ENCODE results near the gene ASTN2. TPM values are rescaled to one million over a fixed set of nuclear protein-coding genes. Genes with fewer than 3 reads are reported as not detected.
A peak's percentile ranks its signal among the peaks of the same experiment; 100 is the strongest.

The ASTN2 gene
- total RNA-seq, 1 experiment from 2014 or later = 7.4 TPM

GRCh38 chr9:117189121-117189520 is 225.7 kb downstream of the ASTN2 start:
- DNase-seq = no peak
- Histone ChIP-seq H3K27me3 (ENCODE audit: control insufficient read depth, insufficient read depth, low read length) (no peaks in the 10 kb centered on the region), H3K36me3 (replicated peaks; ENCODE audit: control insufficient read depth, insufficient read depth, low read length) (no peaks in the 10 kb centered on the region), H3K4me3 (ENCODE audit: insufficient read depth, low read depth, low read length) (no peak overlapping the region)

- H3K36me3 ChIP-seq (replicated peaks; ENCODE audit: control insufficient read depth, insufficient read depth, low read length) = no peaks in the 10 kb centered on the region
- no peak overlapping the region for H3K4me3 ChIP-seq (ENCODE audit: insufficient read depth, low read depth, low read length)
- no peaks in the 10 kb centered on the region for H3K27me3 ChIP-seq (ENCODE audit: control insufficient read depth, insufficient read depth, low read length)
- no peak for DNase-seq
Measured at GRCh38 chr9:117188394-117188793, 226.5 kb downstream of the ASTN2 start.

GRCh38 chr9:117187498-117187897 is 227.4 kb downstream of the ASTN2 start:
- no peak overlapping the region for H3K4me3 ChIP-seq (ENCODE audit: insufficient read depth, low read depth, low read length)
- DNase-seq = no peak
- no peaks in the 10 kb centered on the region for H3K36me3 ChIP-seq (replicated peaks; ENCODE audit: control insufficient read depth, insufficient read depth, low read length)
- H3K27me3 ChIP-seq (ENCODE audit: control insufficient read depth, insufficient read depth, low read length) = no peaks in the 10 kb centered on the region

- no peaks in the 10 kb centered on the region for H3K27me3 ChIP-seq (ENCODE audit: control insufficient read depth, insufficient read depth, low read length)
- no peaks in the 10 kb centered on the region for H3K36me3 ChIP-seq (replicated peaks; ENCODE audit: control insufficient read depth, insufficient read depth, low read length)
- DNase-seq = no peak
- no peak overlapping the region for H3K4me3 ChIP-seq (ENCODE audit: insufficient read depth, low read depth, low read length)
Measured at GRCh38 chr9:117184173-117184572, 230.7 kb downstream of the ASTN2 start.

- DNase-seq = no peak
- Histone ChIP-seq H3K36me3 (replicated peaks; ENCODE audit: control insufficient read depth, insufficient read depth, low read length) (no peaks in the 10 kb centered on the region), H3K27me3 (ENCODE audit: control insufficient read depth, insufficient read depth, low read length) (no peaks in the 10 kb centered on the region), H3K4me3 (ENCODE audit: insufficient read depth, low read depth, low read length) (no peak overlapping the region)
Measured at GRCh38 chr9:117182046-117182445, 232.8 kb downstream of the ASTN2 start.

GRCh38 chr9:117180896-117181445 is 233.9 kb downstream of the ASTN2 start:
- Histone ChIP-seq H3K4me3 (ENCODE audit: insufficient read depth, low read depth, low read length) (no peak overlapping the region), H3K36me3 (replicated peaks; ENCODE audit: control insufficient read depth, insufficient read depth, low read length) (no peaks in the 10 kb centered on the region), H3K27me3 (ENCODE audit: control insufficient read depth, insufficient read depth, low read length) (no peaks in the 10 kb centered on the region)
- no peak for DNase-seq

- Histone ChIP-seq H3K4me3 (ENCODE audit: insufficient read depth, low read depth, low read length) (no peak overlapping the region), H3K36me3 (replicated peaks; ENCODE audit: control insufficient read depth, insufficient read depth, low read length) (no peaks in the 10 kb centered on the region), H3K27me3 (ENCODE audit: control insufficient read depth, insufficient read depth, low read length) (no peaks in the 10 kb centered on the region)
- no peak for DNase-seq
Measured at GRCh38 chr9:117178596-117179375, 236.1 kb downstream of the ASTN2 start.

- Histone ChIP-seq H3K27me3 (ENCODE audit: control insufficient read depth, insufficient read depth, low read length) (no peaks in the 10 kb centered on the region), H3K4me3 (ENCODE audit: insufficient read depth, low read depth, low read length) (no peak overlapping the region), H3K36me3 (replicated peaks; ENCODE audit: control insufficient read depth, insufficient read depth, low read length) (no peaks in the 10 kb centered on the region)
- DNase-seq = no peak
Measured at GRCh38 chr9:117170567-117170966, 244.3 kb downstream of the ASTN2 start.

GRCh38 chr9:117169089-117169621 is 245.7 kb downstream of the ASTN2 start:
- DNase-seq = no peak
- no peak overlapping the region for H3K4me3 ChIP-seq (ENCODE audit: insufficient read depth, low read depth, low read length)
- no peaks in the 10 kb centered on the region for H3K27me3 ChIP-seq (ENCODE audit: control insufficient read depth, insufficient read depth, low read length)
- no peaks in the 10 kb centered on the region for H3K36me3 ChIP-seq (replicated peaks; ENCODE audit: control insufficient read depth, insufficient read depth, low read length)

- Histone ChIP-seq H3K4me3 (ENCODE audit: insufficient read depth, low read depth, low read length) (no peak overlapping the region), H3K27me3 (ENCODE audit: control insufficient read depth, insufficient read depth, low read length) (no peaks in the 10 kb centered on the region), H3K36me3 (replicated peaks; ENCODE audit: control insufficient read depth, insufficient read depth, low read length) (no peaks in the 10 kb centered on the region)
- no peak for DNase-seq
Measured at GRCh38 chr9:117164512-117164911, 250.3 kb downstream of the ASTN2 start.

GRCh38 chr9:117160254-117160653 is 254.6 kb downstream of the ASTN2 start:
- Histone ChIP-seq H3K27me3 (ENCODE audit: control insufficient read depth, insufficient read depth, low read length) (no peaks in the 10 kb centered on the region), H3K36me3 (replicated peaks; ENCODE audit: control insufficient read depth, insufficient read depth, low read length) (no peaks in the 10 kb centered on the region), H3K4me3 (ENCODE audit: insufficient read depth, low read depth, low read length) (no peak overlapping the region)
- DNase-seq = peak; percentile 6

- Histone ChIP-seq H3K36me3 (replicated peaks; ENCODE audit: control insufficient read depth, insufficient read depth, low read length) (no peaks in the 10 kb centered on the region), H3K27me3 (ENCODE audit: control insufficient read depth, insufficient read depth, low read length) (no peaks in the 10 kb centered on the region)
- DNase-seq = no peak
Measured at GRCh38 chr9:117156771-117157535, 257.9 kb downstream of the ASTN2 start.

GRCh38 chr9:117156144-117156688 is 258.6 kb downstream of the ASTN2 start:
- no peak for DNase-seq
- no peaks in the 10 kb centered on the region for H3K27me3 ChIP-seq (ENCODE audit: control insufficient read depth, insufficient read depth, low read length)

More at GRCh38 chr9:117156771-117157535, 257.9 kb downstream of the ASTN2 start:
- no peak overlapping the region for H3K4me3 ChIP-seq (ENCODE audit: insufficient read depth, low read depth, low read length)

GRCh38 chr9:117153021-117153420 is 261.8 kb downstream of the ASTN2 start:
- H3K4me3 ChIP-seq (ENCODE audit: insufficient read depth, low read depth, low read length) = no peak overlapping the region
- no peak for DNase-seq
- no peaks in the 10 kb centered on the region for H3K36me3 ChIP-seq (replicated peaks; ENCODE audit: control insufficient read depth, insufficient read depth, low read length)
- H3K27me3 ChIP-seq (ENCODE audit: control insufficient read depth, insufficient read depth, low read length) = no peaks in the 10 kb centered on the region

More at GRCh38 chr9:117156144-117156688, 258.6 kb downstream of the ASTN2 start:
- Histone ChIP-seq H3K36me3 (replicated peaks; ENCODE audit: control insufficient read depth, insufficient read depth, low read length) (no peaks in the 10 kb centered on the region), H3K4me3 (ENCODE audit: insufficient read depth, low read depth, low read length) (no peak overlapping the region)

All from H7 (cell line).